H1 (cell line): Measurements from ENCODE around the gene SPARC. TPM values are rescaled to one million over a fixed set of nuclear protein-coding genes. Genes with fewer than 3 reads are reported as not detected.

Experiments
- CTCF ChIA-PET: fragments of 300-600 bp; sonication (Branson Sonifier 250); formaldehyde crosslinking; loops from one replicate; lab custom pipeline; 2021; ENCODE audit not compliant: partially characterized antibody; lab: Charles Lee
- POLR2A ChIA-PET: fragments of 300-600 bp; sonication (Branson Sonifier 250); formaldehyde crosslinking; loops from one replicate; lab custom pipeline; 2021; ENCODE audit warnings: inconsistent platforms; ENCODE audit not compliant: partially characterized antibody; lab: Charles Lee
- DNase-seq, 2 experiments: peaks; one replicate each; pipeline versions ENCODE4 v3.0.0 to v3.0.0-alpha.2; 2010 to 2022; ENCODE audit warnings: low spot score in 2 of 2, low read depth in 1 of 2, mixed read lengths in 1 of 2
- FAIRE-seq: peaks from 2 replicates; lab custom pipeline; 2011; peaks lifted over from hg19 to GRCh38; lab: Jason Lieb, UNC
- H2AFZ ChIP-seq: 2 replicates; pipeline ENCODE4 v1.8.1; 2012; ENCODE audit warnings: low read length, inconsistent platforms
- H2AK5ac ChIP-seq: 2 replicates; pipeline ENCODE4 v1.6.1; 2013; ENCODE audit warnings: low read depth, low read length
- H2BK120ac ChIP-seq: replicated peaks from 2 replicates; pipeline ENCODE3; 2013; ENCODE audit warnings: low read depth, low read length, inconsistent platforms
- H2BK12ac ChIP-seq: 2 replicates; pipeline ENCODE4 v1.6.1; 2013; ENCODE audit warnings: low read depth, low read length
- H2BK15ac ChIP-seq: 2 replicates; pipeline ENCODE4 v1.6.1; 2013; ENCODE audit warnings: low read length
- H2BK20ac ChIP-seq: 2 replicates; pipeline ENCODE4 v1.6.1; 2013; ENCODE audit warnings: low read length
- H2BK5ac ChIP-seq: 2 replicates; pipeline ENCODE4 v1.6.1; 2013; ENCODE audit warnings: low read depth, low read length
- H3K14ac ChIP-seq: 2 replicates; pipeline ENCODE4 v1.6.1; 2013; ENCODE audit warnings: inconsistent platforms; ENCODE audit not compliant: insufficient read length
- H3K18ac ChIP-seq: 2 replicates; pipeline ENCODE4 v1.6.1; 2013; ENCODE audit warnings: low read length; ENCODE audit errors: extremely low read depth
- H3K23ac ChIP-seq: 2 replicates; pipeline ENCODE4 v1.6.1; 2013; ENCODE audit warnings: inconsistent platforms; ENCODE audit not compliant: insufficient read length
- H3K23me2 ChIP-seq: 2 replicates; pipeline ENCODE4 v1.6.1; 2013; ENCODE audit warnings: low read depth, low read length
- H3K27ac ChIP-seq: 2 replicates; pipeline ENCODE4 v1.6.1; 2011; ENCODE audit warnings: low read depth, low read length, inconsistent platforms
- H3K27me3 ChIP-seq, 4 experiments: replicated peaks in 1 of 4; 1 replicate in 1 of 4; 2 replicates in 3 of 4; pipeline versions ENCODE4 v1.6.1 to v1.8.1; 2011 to 2013; ENCODE audit warnings: low read length in 3 of 4, mild to moderate bottlenecking in 3 of 4, inconsistent platforms in 2 of 4, mixed read lengths in 2 of 4, moderate library complexity in 1 of 4; ENCODE audit not compliant: control insufficient read depth in 3 of 4, insufficient read depth in 3 of 4; ENCODE audit errors: extremely low read depth in 1 of 4
- H3K36me3 ChIP-seq, 4 experiments: 2 replicates each; pipeline versions ENCODE4 v1.6.1 to v1.8.1; 2011 to 2013; ENCODE audit warnings: mild to moderate bottlenecking in 4 of 4, low read length in 3 of 4, moderate library complexity in 2 of 4, control low read depth in 1 of 4, inconsistent platforms in 1 of 4; ENCODE audit not compliant: insufficient read depth in 4 of 4, control insufficient read depth in 2 of 4
- H3K4ac ChIP-seq: replicated peaks from 2 replicates; pipeline ENCODE3; 2013; ENCODE audit warnings: low read length, low read depth, mixed read lengths, inconsistent platforms; ENCODE audit not compliant: insufficient read length
- H3K4me1 ChIP-seq, 4 experiments: replicated peaks in 1 of 4; 1 replicate in 1 of 4; 2 replicates in 3 of 4; pipeline versions ENCODE4 v1.6.1 to v1.8.1; 2011 to 2013; ENCODE audit warnings: low read length in 3 of 4, inconsistent platforms in 2 of 4, mixed read lengths in 1 of 4; ENCODE audit not compliant: insufficient read depth in 4 of 4, control insufficient read depth in 3 of 4
- H3K4me2 ChIP-seq, 2 experiments: 2 replicates each; pipeline versions ENCODE4 v1.6.1 to v1.8.1; 2011 to 2013; ENCODE audit warnings: low read depth in 2 of 2, low read length in 2 of 2, control low read depth in 1 of 2, inconsistent platforms in 1 of 2, mild to moderate bottlenecking in 1 of 2; ENCODE audit not compliant: insufficient read depth in 1 of 2
- H3K4me3 ChIP-seq, 4 experiments: fragments of 200-600, 300-600 bp in 1 of 4; sonication (generic), shearing (Covaris generic), sonication (Bioruptor Twin) in 1 of 4; 2 replicates each; pipeline versions ENCODE4 v1.5.1 to v1.8.1; 2011 to 2016; ENCODE audit warnings: low read length in 4 of 4, low read depth in 3 of 4, control low read depth in 2 of 4, inconsistent platforms in 2 of 4, mild to moderate bottlenecking in 2 of 4, mixed read lengths in 1 of 4, moderate library complexity in 1 of 4; ENCODE audit not compliant: insufficient read depth in 2 of 4; ENCODE audit errors: extremely low read depth in 1 of 4
- H3K56ac ChIP-seq: replicated peaks from 2 replicates; pipeline ENCODE3; 2013; ENCODE audit warnings: low read depth, mild to moderate bottlenecking, mixed read lengths, low read length, inconsistent platforms; ENCODE audit not compliant: insufficient read length
- H3K79me1 ChIP-seq: 2 replicates; pipeline ENCODE4 v1.6.1; 2013; ENCODE audit warnings: low read depth, low read length, control low read depth
- H3K79me2 ChIP-seq, 2 experiments: 2 replicates each; pipeline versions ENCODE4 v1.6.1 to v1.8.1; 2012 to 2013; ENCODE audit warnings: low read length in 2 of 2, mild to moderate bottlenecking in 2 of 2, inconsistent platforms in 1 of 2; ENCODE audit not compliant: insufficient read depth in 2 of 2, control insufficient read depth in 1 of 2
- H3K9ac ChIP-seq, 4 experiments: replicated peaks in 1 of 4; 1 replicate in 1 of 4; 2 replicates in 3 of 4; pipeline versions ENCODE4 v1.6.1 to v1.8.1; 2011 to 2013; ENCODE audit warnings: low read depth in 3 of 4, low read length in 3 of 4, control low read depth in 2 of 4, mild to moderate bottlenecking in 2 of 4, moderate library complexity in 2 of 4, inconsistent platforms in 1 of 4; ENCODE audit errors: extremely low read depth in 1 of 4
- H3K9me3 ChIP-seq, 2 experiments: 2 replicates each; pipeline versions ENCODE4 v1.6.1 to v1.8.1; 2012 to 2013; ENCODE audit warnings: mild to moderate bottlenecking in 2 of 2, moderate library complexity in 2 of 2, control low read depth in 1 of 2, inconsistent platforms in 1 of 2, low read depth in 1 of 2, low read length in 1 of 2, mixed read lengths in 1 of 2; ENCODE audit not compliant: insufficient read depth in 2 of 2
- H4K20me1 ChIP-seq, 2 experiments: replicated peaks in 1 of 2; 2 replicates each; pipeline versions ENCODE3 to v1.8.1; 2011 to 2013; ENCODE audit warnings: inconsistent platforms in 2 of 2, low read length in 2 of 2, mild to moderate bottlenecking in 1 of 2; ENCODE audit not compliant: insufficient read depth in 2 of 2, control insufficient read depth in 1 of 2
- H4K5ac ChIP-seq: 2 replicates; pipeline ENCODE4 v1.6.1; 2013; ENCODE audit warnings: low read length, low read depth, mixed read lengths, inconsistent platforms; ENCODE audit not compliant: insufficient read length
- H4K8ac ChIP-seq: 2 replicates; pipeline ENCODE4 v1.8.0; 2013; ENCODE audit warnings: mild to moderate bottlenecking, moderate library complexity, low read length, inconsistent platforms; ENCODE audit not compliant: insufficient read depth; ENCODE audit errors: extremely low read depth
- H4K91ac ChIP-seq: replicated peaks from 2 replicates; pipeline ENCODE3; 2013; ENCODE audit warnings: low read length, mixed read lengths, inconsistent platforms; ENCODE audit not compliant: insufficient read length
- CEBPB ChIP-seq: IDR thresholded peaks from 2 replicates; pipeline ENCODE4 v1.6.1; 2012; ENCODE audit warnings: low read depth, low read length
- CREB1 ChIP-seq: IDR thresholded peaks from 2 replicates; pipeline ENCODE4 v1.6.1; 2012; ENCODE audit warnings: inconsistent platforms
- CTBP2 ChIP-seq: IDR thresholded peaks from 2 replicates; pipeline ENCODE4 v1.7.0; 2011; ENCODE audit warnings: borderline replicate concordance, mild to moderate bottlenecking, moderate library complexity, mixed read lengths, low read length; ENCODE audit not compliant: insufficient read depth, insufficient read length
- EP300 ChIP-seq, 2 experiments: IDR thresholded peaks; 1 replicate in 1 of 2; 2 replicates in 1 of 2; pipeline ENCODE4 v1.6.1; 2011 to 2012; ENCODE audit warnings: low read depth in 2 of 2, low read length in 2 of 2, mild to moderate bottlenecking in 2 of 2, borderline replicate concordance in 1 of 2, inconsistent platforms in 1 of 2, moderate library complexity in 1 of 2
- KDM1A ChIP-seq: fragments of 200-600, 300-600 bp; sonication (generic); IDR thresholded peaks from 2 replicates; pipeline ENCODE4 v1.7.1; 2016; ENCODE audit warnings: mild to moderate bottlenecking, low read length, borderline replicate concordance
- KDM5A ChIP-seq: fragments of 200-600 bp; IDR thresholded peaks from 2 replicates; pipeline ENCODE4 v1.7.1; 2012; ENCODE audit warnings: mild to moderate bottlenecking, low read length, inconsistent platforms, mixed read lengths
- POLR2A ChIP-seq, 2 experiments: IDR thresholded peaks; 1 replicate in 1 of 2; 2 replicates in 1 of 2; pipeline ENCODE4 v1.6.1; 2011; ENCODE audit warnings: low read depth in 2 of 2, low read length in 2 of 2, mild to moderate bottlenecking in 2 of 2; ENCODE audit errors: control extremely low read depth in 1 of 2
- RXRA ChIP-seq: IDR thresholded peaks from 2 replicates; pipeline ENCODE4 v1.6.1; 2011; ENCODE audit warnings: low read depth, mild to moderate bottlenecking, low read length, moderate library complexity; ENCODE audit not compliant: insufficient read depth
- SIN3A ChIP-seq, 2 experiments: IDR thresholded peaks in 1 of 2; conservative IDR thresholded peaks in 1 of 2; 2 replicates each; pipeline ENCODE4 v1.6.1; 2011 to 2012; ENCODE audit warnings: low read length in 2 of 2, improper control_type of control experiment in 1 of 2, low read depth in 1 of 2, mild to moderate bottlenecking in 1 of 2
- SP1 ChIP-seq: IDR thresholded peaks from 2 replicates; pipeline ENCODE4 v1.6.1; 2011; ENCODE audit warnings: low read depth, low read length
- TAF1 ChIP-seq: IDR thresholded peaks from 2 replicates; pipeline ENCODE4 v1.6.1; 2011; ENCODE audit warnings: mild to moderate bottlenecking, low read depth, low read length
- WGBS, 2 experiments: shearing (Covaris generic) in 1 of 2; methylation state at CpG; one replicate each; pipeline versions ENCODE4 v1.1.6 to v1.1.7; 2013 to 2015; ENCODE audit warnings: low lambda C conversion rate in 2 of 2, mixed read lengths in 2 of 2, inconsistent platforms in 1 of 2, low coverage in 1 of 2, missing lambda C conversion rate in 1 of 2; ENCODE audit not compliant: insufficient replicate concordance in 2 of 2, insufficient coverage in 1 of 2, insufficient read length in 1 of 2; ENCODE audit errors: extremely low coverage in 1 of 2, missing lambda C conversion rate in 1 of 2; 5-methylcytosine and 5-hydroxymethylcytosine counted together
- polyA plus RNA-seq, 7 experiments: library from polyadenylated mRNA; depleted of rRNA in 3 of 7; stranded (reverse) in 5 of 7; unstranded in 2 of 7; fragments of >200 nt in 5 of 7; fragments of 200-250 nt in 2 of 7; gene quantifications; 1 replicate in 5 of 7; 2 replicates in 1 of 7; 4 replicates in 1 of 7; pipeline versions ENCODE4 v1.2.1 to v1.2.3, GENCODE V29; 2011 to 2013; ENCODE audit warnings: missing spikeins in 2 of 7, mixed read lengths in 2 of 7
- total RNA-seq: library from RNA; stranded (reverse); fragmentation: NEBNext Ultra II Directional; extraction: Animal tissue kit (Norgen Biotek cat#: 25700); gene quantifications from 2 replicates; pipeline ENCODE4 v1.2.1, GENCODE V29; 2021
- TF ChIP-seq, protein P1 (sequence below): IDR thresholded peaks from 2 replicates; pipeline ENCODE4 v1.6.1; 2012; ENCODE audit warnings: inconsistent platforms

Gene SPARC
- total and polyA plus RNA-seq, 2 of the 8 experiments (the other 6 are each of a cell fraction or from before 2014, with no cell fraction given), result 375 to 438 TPM

- Histone ChIP-seq H2AFZ (no peak overlapping the region), H3K18ac (no peak overlapping the region), H3K23me2 (no peaks in the 10 kb centered on the region), H3K27me3 (no peaks in the 10 kb centered on the region), H3K9ac (no peak overlapping the region), H4K5ac (no peak overlapping the region), H3K14ac (no peak overlapping the region), H3K56ac (no peak overlapping the region), H3K9me3 (no peaks in the 10 kb centered on the region), H3K23ac (no peak overlapping the region), H2BK120ac (no peak overlapping the region), H4K91ac (no peak overlapping the region), H4K20me1 (no peaks in the 10 kb centered on the region), H3K79me1 (no peaks in the 10 kb centered on the region), H4K8ac (no peak overlapping the region), H3K4me2 (no peak overlapping the region), H2BK15ac (no peak overlapping the region), H3K36me3 (no peaks in the 10 kb centered on the region), H2BK20ac (no peak overlapping the region), H2BK5ac (no peak overlapping the region), H3K4me1 (peaks cover 0 to 4% (median under 1%) of the 10 kb centered on the region in 4 experiments; a peak in 2 of 7 replicates), H3K79me2 (no peaks in the 10 kb centered on the region), H3K27ac (no peak overlapping the region), H3K4ac (no peak overlapping the region), H3K4me3 (no peak overlapping the region), H2BK12ac (0 out of 2 replicates have a peak overlapping the region, but pooled peaks have one; percentile 9), H2AK5ac (no peak overlapping the region)
- POLR2A ChIA-PET, result no interaction called here
- FAIRE-seq, result no peak
- TF ChIP-seq CTBP2, result no peak
- no peak for TF ChIP-seq KDM1A
- TF ChIP-seq KDM5A, result no peak
- TF ChIP-seq CREB1, result no peak
- TF ChIP-seq POLR2A (IDR thresholded peaks at IDR 0.05; ENCODE audit: control extremely low read depth in 1 of 2, low read depth in 2 of 2, low read length in 2 of 2), result no peak
- TF ChIP-seq CEBPB, result no peak
- no peak for TF ChIP-seq EP300 (IDR thresholded peaks at IDR 0.05; ENCODE audit: borderline replicate concordance in 1 of 2, low read depth in 2 of 2, low read length in 2 of 2)
- TF ChIP-seq TAF1, result no peak
- TF ChIP-seq SIN3A (conservative IDR thresholded peaks at IDR 0.05 in 1 of 2, IDR thresholded peaks at IDR 0.05 in 1 of 2; ENCODE audit: low read depth in 1 of 2, low read length in 2 of 2), result no peak
- TF ChIP-seq SP1, result no peak
- no peak for TF ChIP-seq RXRA
- TF ChIP-seq, protein P1, sequence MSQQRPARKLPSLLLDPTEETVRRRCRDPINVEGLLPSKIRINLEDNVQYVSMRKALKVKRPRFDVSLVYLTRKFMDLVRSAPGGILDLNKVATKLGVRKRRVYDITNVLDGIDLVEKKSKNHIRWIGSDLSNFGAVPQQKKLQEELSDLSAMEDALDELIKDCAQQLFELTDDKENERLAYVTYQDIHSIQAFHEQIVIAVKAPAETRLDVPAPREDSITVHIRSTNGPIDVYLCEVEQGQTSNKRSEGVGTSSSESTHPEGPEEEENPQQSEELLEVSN, result no peak
- WGBS, 2 experiments, result 96% methylated on average over 1 of the region's 1 CpG; no CpG with 5 or more reads in 1 of the 2 experiments
- CTCF ChIA-PET, result interaction anchor here (0.6 to 2.5 kb wide), 14 partner anchors 9 to 51 kb away, joined by 3 to 14 read pairs (median 4); partner anchors contain the start of gene SPARC
- DNase-seq, result no peak
Observed at GRCh38 chr5:151703227-151703626, 16.5 kb upstream of the SPARC start.
